K562 (cell line): Measurements from ENCODE around the gene ARHGAP22. TPM values are rescaled to one million over a fixed set of nuclear protein-coding genes. Genes with fewer than 3 reads are reported as not detected.

ENCODE experiments used
- ATAC-seq: fragments of 200-7000 bp; cut with Tn5 transposase; 3 replicates; pipeline ENCODE4 v1.9.1; 2020; ENCODE audit warnings: moderate library complexity
- BruUV-seq: library from RNA; stranded (reverse); fragments of 400-500 nt; replicated peaks from 2 replicates; lab custom pipeline; 2021; lab: Mats Ljungman, UMichigan
- CTCF ChIA-PET: fragments of 300-600 bp; formaldehyde crosslinking; extraction: SDS; loops from one replicate; lab custom pipeline; 2021; ENCODE audit warnings: low intra/inter-chr PET ratio; lab: Yijun Ruan, JAX
- POLR2A ChIA-PET: fragments of 300-600, 350-650 bp; sonication (Branson Sonifier 250); formaldehyde crosslinking; extraction: SDS; loops from one replicate; lab custom pipeline; 2021; ENCODE audit warnings: antibody characterized with exemption, inconsistent platforms; lab: Yijun Ruan, JAX
- DNase-seq, 4 experiments: peaks; one replicate each; pipeline versions ENCODE4 v3.0.0 to v3.0.0-alpha.2; 2011 to 2018; ENCODE audit warnings: low spot score in 3 of 4, mixed read lengths in 3 of 4; ENCODE audit errors: extremely low read depth in 1 of 4
- FAIRE-seq: peaks from 2 replicates; lab custom pipeline; 2011; peaks lifted over from hg19 to GRCh38; lab: Jason Lieb, UNC
- H2AFZ ChIP-seq: 2 replicates; pipeline ENCODE4 v1.6.0; 2011; ENCODE audit warnings: low read depth, low read length, control low read depth, inconsistent platforms
- H3K27ac ChIP-seq: fragments of 200-600 bp; 3 replicates; pipeline ENCODE4 v1.8.0; 2011; ENCODE audit warnings: low read depth, mild to moderate bottlenecking, control low read depth, inconsistent platforms, low read length, moderate library complexity, mixed read lengths; ENCODE audit errors: extremely low read depth
- H3K27me3 ChIP-seq, 2 experiments: fragments of 300-600 bp in 1 of 2; 2 replicates in 1 of 2; 3 replicates in 1 of 2; pipeline versions ENCODE4 v1.6.0 to v1.8.0; 2011; ENCODE audit warnings: inconsistent platforms in 2 of 2, low read length in 2 of 2, mild to moderate bottlenecking in 1 of 2, mixed read lengths in 1 of 2, moderate library complexity in 1 of 2; ENCODE audit not compliant: control insufficient read depth in 2 of 2, insufficient read depth in 2 of 2
- H3K36me3 ChIP-seq: fragments of 300-600 bp; 3 replicates; pipeline ENCODE4 v1.8.0; 2011; ENCODE audit warnings: mild to moderate bottlenecking, low read length, inconsistent platforms; ENCODE audit not compliant: control insufficient read depth, insufficient read depth
- H3K4me1 ChIP-seq, 2 experiments: fragments of 200-600 bp in 1 of 2; replicated peaks in 1 of 2; 2 replicates in 1 of 2; 3 replicates in 1 of 2; pipeline versions ENCODE4 v1.5.1 to v1.8.0; 2011; ENCODE audit warnings: inconsistent platforms in 2 of 2, low read length in 2 of 2, mild to moderate bottlenecking in 1 of 2, mixed read lengths in 1 of 2, moderate library complexity in 1 of 2; ENCODE audit not compliant: control insufficient read depth in 2 of 2, insufficient read depth in 2 of 2
- H3K4me2 ChIP-seq: 2 replicates; pipeline ENCODE4 v1.6.1; 2011; ENCODE audit warnings: low read length, control low read depth, inconsistent platforms, mixed read lengths; ENCODE audit not compliant: insufficient read depth
- H3K4me3 ChIP-seq: fragments of 200-600 bp; sonication (generic), shearing (Covaris generic); 2 replicates; pipeline ENCODE4 v1.5.1; 2016; ENCODE audit warnings: control low read depth, inconsistent platforms
- H3K79me2 ChIP-seq: fragments of 200-600 bp; 3 replicates; pipeline ENCODE4 v1.8.0; 2011; ENCODE audit warnings: low read length, inconsistent platforms; ENCODE audit not compliant: control insufficient read depth, insufficient read depth
- H3K9ac ChIP-seq, 2 experiments: 2 replicates each; pipeline versions ENCODE4 v1.6.0 to v1.6.1; 2011; ENCODE audit warnings: low read depth in 2 of 2, low read length in 2 of 2, control low read depth in 1 of 2, inconsistent platforms in 1 of 2, mild to moderate bottlenecking in 1 of 2, mixed read lengths in 1 of 2; ENCODE audit not compliant: insufficient read depth in 1 of 2
- H3K9me1 ChIP-seq: one replicate; pipeline ENCODE4 v1.6.0; 2011; ENCODE audit warnings: inconsistent platforms, mild to moderate bottlenecking, low read length, moderate library complexity; ENCODE audit not compliant: control insufficient read depth, insufficient read depth
- H3K9me3 ChIP-seq: replicated peaks from 2 replicates; pipeline ENCODE4 v1.5.1; 2011; ENCODE audit warnings: low read depth, low read length, inconsistent platforms; ENCODE audit not compliant: control insufficient read depth, insufficient read depth
- H4K20me1 ChIP-seq: replicated peaks from 2 replicates; pipeline ENCODE4 v1.6.1; 2011; ENCODE audit warnings: low read length, inconsistent platforms, mixed read lengths; ENCODE audit not compliant: control insufficient read depth, insufficient read depth
- CTCF ChIP-seq, 3 experiments: IDR thresholded peaks in 2 of 3; conservative IDR thresholded peaks in 1 of 3; 2 replicates each; pipeline ENCODE4 v1.5.1; 2011 to 2012; ENCODE audit warnings: low read length in 3 of 3, mild to moderate bottlenecking in 3 of 3, control low read depth in 2 of 3, improper control_type of control experiment in 1 of 3, inconsistent platforms in 1 of 3, low read depth in 1 of 3, mixed read lengths in 1 of 3, moderate library complexity in 1 of 3; ENCODE audit not compliant: insufficient read depth in 2 of 3
- ELF2 ChIP-seq: fragments of 250-450 bp; sonication (Bioruptor Pico); IDR thresholded peaks from 2 replicates; pipeline ENCODE4 v1.5.0; 2021; ENCODE audit warnings: mild to moderate bottlenecking
- NRF1 ChIP-seq, 2 experiments: fragments of 450-650 bp; IDR thresholded peaks in 1 of 2; conservative IDR thresholded peaks in 1 of 2; 2 replicates each; pipeline ENCODE4 v1.6.1; 2014; ENCODE audit warnings: mild to moderate bottlenecking in 2 of 2
- RBBP5 ChIP-seq: fragments of 200-600 bp; sonication (generic); IDR thresholded peaks from 2 replicates; pipeline ENCODE4 v1.6.1; 2012; ENCODE audit warnings: borderline replicate concordance, mild to moderate bottlenecking, low read length, control low read depth, inconsistent platforms; ENCODE audit not compliant: insufficient read depth, poor library complexity, severe bottlenecking
- WGBS: fragments of 100-300 bp; shearing (Covaris generic); methylation state at CpG from one replicate; pipeline ENCODE4 v1.1.6; 2016; ENCODE audit warnings: low coverage, mixed read lengths; ENCODE audit not compliant: insufficient coverage; ENCODE audit errors: missing lambda C conversion rate; 5-methylcytosine and 5-hydroxymethylcytosine counted together
- in situ Hi-C: fragments of 300-500 bp; cut with MboI; formaldehyde crosslinking; loops from 4 replicates; pipeline ENCODE4 v1.15.0; 2018; ENCODE audit warnings: inconsistent platforms, mixed read lengths
- intact Hi-C: fragments of 100-400 bp; cut with micrococcal nuclease; formaldehyde crosslinking; loops from 2 replicates; pipeline ENCODE4 v1.14.2; 2022
- polyA plus RNA-seq, 8 experiments: library from polyadenylated mRNA; depleted of rRNA in 4 of 8; stranded (reverse) in 5 of 8; unstranded in 3 of 8; fragments of >200 nt; fragmentation: Nextera tagmentation in 2 of 8; fragmentation: Illumina TruSeq in 1 of 8; extraction: Ambion mirVana in 2 of 8; extraction: Trizol in 1 of 8; gene quantifications; 2 replicates each; pipeline versions ENCODE4 v1.2.1 to v1.2.3, GENCODE V29; 2011 to 2014; ENCODE audit warnings: inconsistent platforms in 1 of 8, missing spikeins in 1 of 8
- total RNA-seq, 7 experiments: library from RNA; depleted of rRNA in 6 of 7; stranded (reverse); fragments of >200 nt in 6 of 7; fragmentation: Illumina TruSeq in 2 of 7; extraction: Trizol in 2 of 7; gene quantifications; 2 replicates each; pipeline versions ENCODE4 v1.2.1 to v1.2.3, GENCODE V29; 2011 to 2021; ENCODE audit warnings: low replicate concordance in 1 of 7

Gene ARHGAP22
- total and polyA plus RNA-seq, 9 of the 15 experiments (the other 6 are each of a cell fraction or from before 2014, with no cell fraction given) = 1.3 to 28.1 (median 12.7) TPM

GRCh38 chr10:48509974-48510692, 94.7 kb downstream of the ARHGAP22 start (continued):
- peak; percentile 49 to 70 (median 60) for TF ChIP-seq CTCF (IDR thresholded peaks at IDR 0.05 in 2 of 3, conservative IDR thresholded peaks at IDR 0.05 in 1 of 3; ENCODE audit: insufficient read depth in 2 of 3, low read depth in 1 of 3, low read length in 3 of 3)

DNA sequence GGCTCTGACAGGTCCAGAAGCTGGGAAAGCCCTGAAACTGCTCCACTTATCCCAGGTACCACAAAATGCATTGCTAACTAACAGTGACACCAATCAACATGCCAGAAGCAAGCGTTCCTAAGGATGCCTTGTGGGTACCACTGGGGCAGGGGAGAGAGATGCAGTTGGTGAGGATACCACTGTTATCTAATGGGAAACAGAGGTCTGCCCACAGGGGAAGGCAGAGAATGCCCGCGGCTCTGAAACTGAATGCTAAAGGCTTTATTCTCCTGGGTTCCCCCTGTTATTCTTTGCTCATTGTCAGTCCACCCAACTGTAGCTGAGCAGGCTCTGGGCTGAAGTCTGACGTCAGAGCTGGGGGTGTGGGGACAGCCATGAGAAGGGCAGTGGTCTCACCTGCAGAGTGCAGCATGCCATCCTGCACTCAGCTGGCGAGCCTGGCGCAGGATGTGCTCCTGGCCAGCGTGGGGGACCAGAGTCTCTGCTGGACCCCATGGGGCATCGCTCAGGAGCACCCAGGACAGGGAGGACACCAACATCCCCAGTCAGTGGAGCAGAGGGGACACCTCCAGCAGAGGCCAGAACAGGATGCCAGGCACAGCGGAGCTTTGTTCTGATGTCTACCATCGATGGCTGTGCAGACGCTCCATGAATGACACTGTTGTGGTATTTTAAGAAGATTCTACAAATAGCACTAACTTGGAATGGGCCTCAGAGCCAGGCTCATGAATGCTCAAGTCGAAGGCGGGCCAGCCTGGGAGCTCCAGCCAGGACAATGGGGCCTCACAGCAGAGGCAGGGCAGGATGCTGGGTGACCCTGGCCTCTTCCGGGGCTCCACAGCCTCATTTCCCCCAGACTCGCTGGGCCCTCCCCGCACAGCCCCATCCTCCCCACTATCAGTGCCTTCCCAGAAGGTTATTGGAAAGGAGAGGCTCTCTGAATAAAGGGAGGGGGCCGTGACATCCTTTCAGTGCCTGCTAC, 95.8 kb downstream of the ARHGAP22 start:
- Histone ChIP-seq H3K27me3 (no peaks in the 10 kb centered on the region), H3K4me2 (no peak overlapping the region), H3K9me3 (no peaks in the 10 kb centered on the region), H3K27ac (no peak overlapping the region), H3K4me1 (peaks cover 49 to 50% of the 10 kb centered on the region in 2 experiments), H3K36me3 (peaks cover 4% of the 10 kb centered on the region; the same call in 1 of the 3 replicates), H3K9ac (peak overlapping the region in 1 of 2 experiments; percentile 79; a peak in 2 of 4 replicates), H4K20me1 (no peaks in the 10 kb centered on the region), H2AFZ (no peak overlapping the region), H3K79me2 (peaks cover 98% of the 10 kb centered on the region), H3K9me1 (no peaks in the 10 kb centered on the region), H3K4me3 (no peak overlapping the region)
- TF ChIP-seq NRF1 (conservative IDR thresholded peaks at IDR 0.05 in 1 of 2, IDR thresholded peaks at IDR 0.05 in 1 of 2) (0 out of 4 replicates have a peak, but pooled peaks of 1 of the 2 experiments have one; percentile 12), ELF2 (no peak), RBBP5 (peak; percentile 31)
- WGBS = 82% methylated on average over 17 of the region's 17 CpGs
- intact Hi-C loops = no loop called here
- no TSS peak for BruUV-seq
- ChIA-PET CTCF (interaction anchor here (0.7 to 1.5 kb wide), 3 partner anchors 140 to 294 kb away, joined by 3 to 9 read pairs (median 5); no protein-coding TSS in a partner anchor), POLR2A (interaction anchor here (0.7 to 1.9 kb wide), 2 partner anchors 126 to 146 kb away, joined by 3 to 4 read pairs; no protein-coding TSS in a partner anchor)
- in situ Hi-C loops = loop anchor here (5.0 kb wide), 1 partner anchor 147 kb away; no protein-coding TSS in a partner anchor
- DNase-seq = peak in 1 of 4 experiments; percentile 35
- no peak for ATAC-seq
- no peak for FAIRE-seq
